A549 (cell line): ENCODE data around the gene SFTPD.

ENCODE experiments used
- CBX2 ChIP-seq: fragments of 200-600 bp; sonication (generic); IDR thresholded peaks from 2 replicates; pipeline ENCODE4 v1.6.1; 2016; ENCODE audit warnings: low read depth, mild to moderate bottlenecking, borderline replicate concordance
- CTCF ChIP-seq: fragments of >200 bp; sonication (Bioruptor Twin); formaldehyde crosslinking; IDR thresholded peaks from 3 replicates; pipeline ENCODE4 v1.5.1; 2016
- EHMT2 ChIP-seq: fragments of 200-600 bp; sonication (generic); IDR thresholded peaks from 2 replicates; pipeline ENCODE4 v1.6.1; 2016; ENCODE audit warnings: antibody characterized with exemption, low read depth, mild to moderate bottlenecking, moderate library complexity
- EP300 ChIP-seq, 2 experiments: fragments of >200 bp; sonication (Bioruptor Twin); formaldehyde crosslinking; IDR thresholded peaks; 2 replicates in 1 of 2; 3 replicates in 1 of 2; pipeline ENCODE4 v1.6.1; 2016 to 2017
- JUN ChIP-seq, 2 experiments: fragments of >200 bp; sonication (Bioruptor Twin); formaldehyde crosslinking; IDR thresholded peaks; 2 replicates in 1 of 2; 3 replicates in 1 of 2; pipeline ENCODE4 v1.6.1; 2016 to 2017
- MYC ChIP-seq: IDR thresholded peaks from 2 replicates; pipeline ENCODE4 v1.6.1; 2012; ENCODE audit warnings: mild to moderate bottlenecking, inconsistent platforms, low read length, improper control_type of control experiment, borderline replicate concordance
- POLR2A ChIP-seq: IDR thresholded peaks from 2 replicates; pipeline ENCODE4 v1.6.1; 2012; ENCODE audit warnings: mild to moderate bottlenecking, low read length
- RAD21 ChIP-seq, 2 experiments: fragments of >200 bp in 1 of 2; sonication (Bioruptor Twin) in 1 of 2; formaldehyde crosslinking in 1 of 2; IDR thresholded peaks in 1 of 2; conservative IDR thresholded peaks in 1 of 2; 2 replicates in 1 of 2; 3 replicates in 1 of 2; pipeline ENCODE4 v1.6.1; 2012 to 2018; ENCODE audit warnings: inconsistent platforms in 1 of 2
- RCOR1 ChIP-seq: fragments of 150-350 bp; IDR thresholded peaks from 2 replicates; pipeline ENCODE4 v1.6.1; 2014; ENCODE audit warnings: antibody characterized with exemption, low read length, low read depth
- SMC3 ChIP-seq: fragments of >200 bp; sonication (Bioruptor Twin); formaldehyde crosslinking; IDR thresholded peaks from 3 replicates; pipeline ENCODE4 v1.6.1; 2018; ENCODE audit warnings: inconsistent platforms
- ZNF302 ChIP-seq: fragments of 250-450 bp; sonication (Bioruptor Pico); IDR thresholded peaks from 2 replicates; pipeline ENCODE4 v1.9.0; 2021; ENCODE audit warnings: inconsistent platforms, mild to moderate bottlenecking, moderate library complexity

GRCh38 chr10:79941585-79942210, 7.2 kb downstream of the SFTPD start:
- TF ChIP-seq EP300 (IDR thresholded peaks at IDR 0.05) (no peak), CBX2 (no peak), RAD21 (conservative IDR thresholded peaks at IDR 0.05 in 1 of 2, IDR thresholded peaks at IDR 0.05 in 1 of 2) (no peak), CTCF (no peak), EHMT2 (no peak), RCOR1 (no peak), POLR2A (no peak), JUN (IDR thresholded peaks at IDR 0.05) (no peak), MYC (no peak), SMC3 (no peak), ZNF302 (CRISPR knock-in tag) (no peak)
